WTC11 (cell line): ENCODE data around the gene STAB2. TPM values are rescaled to one million over a fixed set of nuclear protein-coding genes. Genes with fewer than 3 reads are reported as not detected.

Experiments used
- ATAC-seq: fragments of 200-7000 bp; cut with Tn5 transposase; 2 replicates; pipeline ENCODE4 v1.10.0; 2021; ENCODE audit warnings: mild to moderate bottlenecking, moderate library complexity
- CTCF ChIA-PET: fragments of 300-600 bp; sonication (Branson Sonifier 250); formaldehyde crosslinking; loops from one replicate; lab custom pipeline; 2021; ENCODE audit warnings: antibody characterized with exemption; lab: Charles Lee
- POLR2A ChIA-PET: fragments of 350-600 bp; sonication (Branson Sonifier 250); formaldehyde crosslinking; loops from one replicate; lab custom pipeline; 2021; ENCODE audit warnings: antibody characterized with exemption; lab: Charles Lee
- DNase-seq: peaks from one replicate; pipeline ENCODE4 v3.0.0; 2021; ENCODE audit warnings: low spot score
- H3K27ac Mint-ChIP-seq: 2 replicates; pipeline ENCODE4 v1.8.0; 2021; ENCODE audit warnings: mixed read lengths
- H3K27me3 Mint-ChIP-seq: 2 replicates; pipeline ENCODE4 v1.8.0; 2021; ENCODE audit warnings: low read depth, mild to moderate bottlenecking, moderate library complexity, mixed read lengths
- H3K36me3 Mint-ChIP-seq: 2 replicates; pipeline ENCODE4 v1.8.0; 2021; ENCODE audit warnings: mixed read lengths
- H3K4me1 Mint-ChIP-seq: 2 replicates; pipeline ENCODE4 v1.8.0; 2022; ENCODE audit warnings: mixed read lengths
- H3K4me3 Mint-ChIP-seq: 2 replicates; pipeline ENCODE4 v1.8.0; 2021; ENCODE audit warnings: mild to moderate bottlenecking, moderate library complexity, mixed read lengths
- H3K9me3 Mint-ChIP-seq: 2 replicates; pipeline ENCODE4 v1.8.0; 2021; ENCODE audit warnings: mixed read lengths
- CTCF ChIP-seq: fragments of 200-600 bp; IDR thresholded peaks from 2 replicates; pipeline ENCODE4 v1.8.0; 2022; ENCODE audit warnings: antibody characterized with exemption
- ETV6 ChIP-seq: sonication (generic); formaldehyde crosslinking; IDR thresholded peaks from 2 replicates; pipeline ENCODE4 v1.8.1; 2022; ENCODE audit warnings: mild to moderate bottlenecking, missing genetic modification reagents
- FOXK1 ChIP-seq: sonication (generic); formaldehyde crosslinking; IDR thresholded peaks from 2 replicates; pipeline ENCODE4 v1.8.0; 2022; ENCODE audit warnings: mild to moderate bottlenecking, moderate library complexity, missing genetic modification reagents
- GTF2I ChIP-seq: fragments of 250-450 bp; sonication (Bioruptor Pico); conservative IDR thresholded peaks from 2 replicates; pipeline ENCODE4 v1.4.0; 2021; ENCODE audit warnings: mild to moderate bottlenecking
- IRF2 ChIP-seq: sonication (generic); formaldehyde crosslinking; IDR thresholded peaks from 2 replicates; pipeline ENCODE4 v1.8.0; 2022; ENCODE audit warnings: low read depth, missing genetic modification reagents, borderline replicate concordance
- NR3C1 ChIP-seq: sonication (generic); formaldehyde crosslinking; conservative IDR thresholded peaks from 2 replicates; pipeline ENCODE4 v1.8.1; 2023; ENCODE audit warnings: low read depth, mild to moderate bottlenecking, missing genetic modification reagents
- OVOL2 ChIP-seq: fragments of 250-450 bp; sonication (Bioruptor Pico); IDR thresholded peaks from 2 replicates; pipeline ENCODE4 v1.9.0; 2021; ENCODE audit warnings: mild to moderate bottlenecking, borderline replicate concordance
- PRDM15 ChIP-seq: sonication (generic); formaldehyde crosslinking; IDR thresholded peaks from 2 replicates; pipeline ENCODE4 v1.8.0; 2022; ENCODE audit warnings: missing genetic modification reagents
- SOX15 ChIP-seq: fragments of 250-450 bp; sonication (Bioruptor Pico); IDR thresholded peaks from 2 replicates; pipeline ENCODE4 v1.9.0; 2021; ENCODE audit warnings: mild to moderate bottlenecking
- USF1 ChIP-seq: sonication (generic); formaldehyde crosslinking; IDR thresholded peaks from 2 replicates; pipeline ENCODE4 v1.8.0; 2022; ENCODE audit warnings: mild to moderate bottlenecking, missing genetic modification reagents
- ZNF317 ChIP-seq: sonication (generic); formaldehyde crosslinking; IDR thresholded peaks from 2 replicates; pipeline ENCODE4 v1.8.1; 2023; ENCODE audit warnings: low read depth, mild to moderate bottlenecking, moderate library complexity, missing genetic modification reagents, borderline replicate concordance
- ZNF396 ChIP-seq: fragments of 250-450 bp; sonication (Bioruptor Pico); IDR thresholded peaks from 2 replicates; pipeline ENCODE4 v1.8.0; 2021; ENCODE audit warnings: mild to moderate bottlenecking, moderate library complexity, borderline replicate concordance
- ZNF425 ChIP-seq: fragments of 250-450 bp; sonication (Bioruptor Pico); conservative IDR thresholded peaks from 2 replicates; pipeline ENCODE4 v1.9.0; 2021; ENCODE audit warnings: mild to moderate bottlenecking
- ZNF671 ChIP-seq: fragments of 250-450 bp; sonication (Bioruptor Pico); IDR thresholded peaks from 2 replicates; pipeline ENCODE4 v1.8.0; 2021; ENCODE audit warnings: mild to moderate bottlenecking
- total RNA-seq: library from RNA; stranded (reverse); gene quantifications from 3 replicates; pipeline ENCODE4 v1.2.3, GENCODE V29; 2021

The STAB2 gene
- total RNA-seq, 1 experiment from 2014 or later = 0.48 TPM

GRCh38 chr12:103755425-103755824, 168.4 kb downstream of the STAB2 start:
- no peak for DNase-seq
- peaks cover 5% of the 10 kb centered on the region; the same call in 1 of the 2 replicates for H3K4me1 Mint-ChIP-seq
- H3K27ac Mint-ChIP-seq = no peak overlapping the region
- POLR2A ChIA-PET = no interaction called here
- no peak overlapping the region for H3K4me3 Mint-ChIP-seq
- H3K36me3 Mint-ChIP-seq = no peaks in the 10 kb centered on the region
- CTCF ChIA-PET = no interaction called here
- no peaks in the 10 kb centered on the region for H3K9me3 Mint-ChIP-seq
- H3K27me3 Mint-ChIP-seq = no peaks in the 10 kb centered on the region; the same call in 1 of the 2 replicates
- no peak for TF ChIP-seq ZNF396 (CRISPR knock-in tag)
- TF ChIP-seq ETV6 (CRISPR knock-in tag) = no peak
- no peak for TF ChIP-seq ZNF671 (CRISPR knock-in tag)
- no peak for TF ChIP-seq ZNF425
- TF ChIP-seq CTCF = no peak
- no peak for TF ChIP-seq SOX15 (CRISPR knock-in tag)
- TF ChIP-seq IRF2 (CRISPR knock-in tag) = no peak
- no peak for TF ChIP-seq PRDM15 (CRISPR knock-in tag)
- no peak for TF ChIP-seq NR3C1 (CRISPR knock-in tag)
- no peak for TF ChIP-seq USF1
- TF ChIP-seq ZNF317 (CRISPR knock-in tag) = no peak
- no peak for ATAC-seq

GRCh38 chr12:103756443-103756842, 169.4 kb downstream of the STAB2 start:
- H3K27ac Mint-ChIP-seq = no peak overlapping the region
- no peak overlapping the region for H3K4me3 Mint-ChIP-seq
- ATAC-seq (no peak), DNase-seq (no peak)
- H3K9me3 Mint-ChIP-seq = no peaks in the 10 kb centered on the region
- no peak for TF ChIP-seq FOXK1 (CRISPR knock-in tag)
- no peaks in the 10 kb centered on the region for H3K36me3 Mint-ChIP-seq
- no peaks in the 10 kb centered on the region; the same call in 1 of the 2 replicates for H3K27me3 Mint-ChIP-seq
- peaks cover 5% of the 10 kb centered on the region; the same call in 1 of the 2 replicates for H3K4me1 Mint-ChIP-seq
- POLR2A ChIA-PET = no interaction called here
- CTCF ChIA-PET = no interaction called here

GRCh38 chr12:103757248-103757647, 170.2 kb downstream of the STAB2 start:
- ATAC-seq = no peak
- CTCF ChIA-PET = no interaction called here
- TF ChIP-seq GTF2I (CRISPR knock-in tag) (no peak), OVOL2 (CRISPR knock-in tag) (no peak)
- TF ChIP-seq, all 79 proteins: peak for 0
- Mint-ChIP-seq H3K27me3 (no peaks in the 10 kb centered on the region; the same call in 1 of the 2 replicates), H3K36me3 (no peaks in the 10 kb centered on the region), H3K4me3 (no peak overlapping the region), H3K4me1 (peaks cover 5% of the 10 kb centered on the region; the same call in 1 of the 2 replicates), H3K27ac (no peak overlapping the region), H3K9me3 (no peaks in the 10 kb centered on the region)
- no peak for DNase-seq
- POLR2A ChIA-PET = no interaction called here
